Activated T-helper 2 cell treated with anti-CD3 and anti-CD28 coated beads, Interferon-gamma antibody, Interleukin-2, Interleukin-4, amounts not matched to agents 10 μg/mL and 5 μg/mL and 100 μg/mL, durations not matched to agents 14 hours and 24 hours and 36 hours (primary cell): Measurements from ENCODE around the gene ZSWIM5. TPM values are rescaled to one million over a fixed set of nuclear protein-coding genes. Genes with fewer than 3 reads are reported as not detected.
A peak's percentile ranks its signal among the peaks of the same experiment; 100 is the strongest.

Experiments used
- DNase-seq: peaks from one replicate; pipeline ENCODE4 v3.0.0; 2021; ENCODE audit warnings: low spot score
- H3K27ac Mint-ChIP-seq: one replicate; pipeline ENCODE4 v1.8.0; 2021; ENCODE audit warnings: mixed read lengths
- H3K27me3 Mint-ChIP-seq: one replicate; pipeline ENCODE4 v1.8.0; 2021; ENCODE audit warnings: low read depth, mixed read lengths
- H3K36me3 Mint-ChIP-seq: one replicate; pipeline ENCODE4 v1.8.0; 2021; ENCODE audit warnings: low read depth, mixed read lengths
- H3K4me1 Mint-ChIP-seq: one replicate; pipeline ENCODE4 v1.8.0; 2021; ENCODE audit warnings: low read depth, mixed read lengths
- H3K4me3 Mint-ChIP-seq: one replicate; pipeline ENCODE4 v1.8.0; 2021; ENCODE audit warnings: low read depth, mild to moderate bottlenecking, moderate library complexity, mixed read lengths
- H3K9me3 Mint-ChIP-seq: one replicate; pipeline ENCODE4 v1.8.0; 2021; ENCODE audit warnings: mixed read lengths
- intact Hi-C: fragments of 100-400 bp; cut with micrococcal nuclease; formaldehyde crosslinking; loops from one replicate; pipeline ENCODE4 v1.15.1; 2023
- total RNA-seq: library from RNA; stranded (reverse); gene quantifications from 2 replicates; pipeline ENCODE4 v1.2.3, GENCODE V29; 2022

ZSWIM5 gene
- total RNA-seq, 1 donor from 2014 or later = 0.14 TPM

GRCh38 chr1:45016090-45016697, 190.2 kb downstream of the ZSWIM5 start:
- Mint-ChIP-seq H3K4me1 (peaks cover 25% of the 10 kb centered on the region), H3K9me3 (no peaks in the 10 kb centered on the region), H3K4me3 (no peak overlapping the region), H3K27me3 (no peaks in the 10 kb centered on the region), H3K36me3 (peaks cover 6% of the 10 kb centered on the region), H3K27ac (no peak overlapping the region)
- intact Hi-C loops = loop anchor here (10.0 kb wide), 3 partner anchors 189 to 789 kb away; partner anchors contain the start of genes MAST2, NASP and ZSWIM5
- DNase-seq = no peak

GRCh38 chr1:45015683-45016082, 190.7 kb downstream of the ZSWIM5 start:
- Mint-ChIP-seq H3K36me3 (peaks cover 6% of the 10 kb centered on the region), H3K27me3 (no peaks in the 10 kb centered on the region), H3K9me3 (no peaks in the 10 kb centered on the region), H3K4me3 (no peak overlapping the region), H3K27ac (no peak overlapping the region), H3K4me1 (peaks cover 25% of the 10 kb centered on the region)
- no peak for DNase-seq
- intact Hi-C loops = loop anchor here (10.0 kb wide), 3 partner anchors 189 to 789 kb away; partner anchors contain the start of genes MAST2, NASP and ZSWIM5

GRCh38 chr1:45014321-45015028, 191.9 kb downstream of the ZSWIM5 start:
- H3K27me3 Mint-ChIP-seq = no peaks in the 10 kb centered on the region
- H3K4me1 Mint-ChIP-seq = peaks cover 32% of the 10 kb centered on the region
- no peak overlapping the region for H3K27ac Mint-ChIP-seq
- intact Hi-C loops = loop anchor here (5.0 to 10.0 kb wide), 6 partner anchors 190 to 790 kb away; partner anchors contain the start of genes BEST4, MAST2, NASP and PLK3
- H3K4me3 Mint-ChIP-seq = peak overlapping the region; percentile 57
- DNase-seq = peak; percentile 68
- peaks cover 6% of the 10 kb centered on the region for H3K36me3 Mint-ChIP-seq
- no peaks in the 10 kb centered on the region for H3K9me3 Mint-ChIP-seq

GRCh38 chr1:45013551-45014209, 192.7 kb downstream of the ZSWIM5 start:
- intact Hi-C loops = loop anchor here (2.0 to 10.0 kb wide), 7 partner anchors 191 to 791 kb away; partner anchors contain the start of genes BEST4, MAST2, NASP and PLK3
- H3K9me3 Mint-ChIP-seq = no peaks in the 10 kb centered on the region

GRCh38 chr1:45012639-45013278, 193.6 kb downstream of the ZSWIM5 start:
- Mint-ChIP-seq H3K4me3 (peak overlapping the region; percentile 78), H3K36me3 (peaks cover 21% of the 10 kb centered on the region), H3K9me3 (no peaks in the 10 kb centered on the region), H3K27ac (peak overlapping the region; percentile 92), H3K27me3 (no peaks in the 10 kb centered on the region), H3K4me1 (peaks cover 34% of the 10 kb centered on the region)
- intact Hi-C loops = loop anchor here (1.0 to 10.0 kb wide), 10 partner anchors 26 to 792 kb away; partner anchors contain the start of genes BEST4, EIF2B3, MAST2 and MUTYH
- DNase-seq = no peak

More at GRCh38 chr1:45013551-45014209, 192.7 kb downstream of the ZSWIM5 start:
- DNase-seq = no peak
- Mint-ChIP-seq H3K4me1 (peaks cover 34% of the 10 kb centered on the region), H3K36me3 (peaks cover 13% of the 10 kb centered on the region), H3K27ac (peak overlapping the region; percentile 5), H3K27me3 (no peaks in the 10 kb centered on the region), H3K4me3 (peak overlapping the region; percentile 78)

- H3K36me3 Mint-ChIP-seq = peaks cover 25% of the 10 kb centered on the region
- H3K27me3 Mint-ChIP-seq = no peaks in the 10 kb centered on the region
- peak within 1 kb of the TSS; percentile 78 for H3K4me3 Mint-ChIP-seq
- H3K4me1 Mint-ChIP-seq = peaks cover 34% of the 10 kb centered on the region
- H3K9me3 Mint-ChIP-seq = no peaks in the 10 kb centered on the region
- DNase-seq = peak; percentile 89
- H3K27ac Mint-ChIP-seq = peak within 1 kb of the TSS; percentile 92
- intact Hi-C loops = loop anchor here (1.0 to 10.0 kb wide), 13 partner anchors 26 to 793 kb away; partner anchors contain the start of genes BEST4, EIF2B3, GPBP1L1 and MAST2
These were observed 194.4 kb downstream of the ZSWIM5 start, which contains the start of gene UROD for GRCh38 chr1:45011837-45012638. Gene UROD (plus strand): TSS chr1:45012254. CDS start chr1:45012266, 12 bp downstream.

- H3K4me1 Mint-ChIP-seq = peaks cover 34% of the 10 kb centered on the region
- no peaks in the 10 kb centered on the region for H3K27me3 Mint-ChIP-seq
- peaks cover 32% of the 10 kb centered on the region for H3K36me3 Mint-ChIP-seq
- intact Hi-C loops = loop anchor here (1.0 to 10.0 kb wide), 9 partner anchors 174 to 794 kb away; partner anchors contain the start of genes BEST4, GPBP1L1, MAST2 and NASP
- no peaks in the 10 kb centered on the region for H3K9me3 Mint-ChIP-seq
- peak; percentile 71 for DNase-seq
- peak within 1 kb of the TSS; percentile 78 for H3K4me3 Mint-ChIP-seq
- H3K27ac Mint-ChIP-seq = peak within 1 kb of the TSS; percentile 92
These were observed 195.3 kb downstream of the ZSWIM5 start, which contains the start of gene HECTD3 for GRCh38 chr1:45010855-45011811. Gene HECTD3 (minus strand): TSS chr1:45011324. CDS start chr1:45011257, 67 bp downstream.

GRCh38 chr1:45009956-45010854, 196.2 kb downstream of the ZSWIM5 start:
- H3K27ac Mint-ChIP-seq = peak overlapping the region; percentile 54
- H3K9me3 Mint-ChIP-seq = no peaks in the 10 kb centered on the region
- DNase-seq = no peak
- peaks cover 34% of the 10 kb centered on the region for H3K4me1 Mint-ChIP-seq
- intact Hi-C loops = loop anchor here (2.0 to 10.0 kb wide), 8 partner anchors 173 to 795 kb away; partner anchors contain the start of genes BEST4, GPBP1L1, MAST2 and NASP
- peak overlapping the region; percentile 78 for H3K4me3 Mint-ChIP-seq
- no peaks in the 10 kb centered on the region for H3K27me3 Mint-ChIP-seq
- peaks cover 34% of the 10 kb centered on the region for H3K36me3 Mint-ChIP-seq

- Mint-ChIP-seq H3K4me1 (peaks cover 29% of the 10 kb centered on the region), H3K27me3 (no peaks in the 10 kb centered on the region), H3K4me3 (peak overlapping the region; percentile 78), H3K27ac (no peak overlapping the region), H3K9me3 (no peaks in the 10 kb centered on the region), H3K36me3 (peaks cover 39% of the 10 kb centered on the region)
- DNase-seq = no peak
- intact Hi-C loops = no loop called here
These were observed 197.0 kb downstream of the ZSWIM5 start for GRCh38 chr1:45009296-45009865.

- Mint-ChIP-seq H3K27me3 (no peaks in the 10 kb centered on the region), H3K27ac (no peak overlapping the region), H3K36me3 (peaks cover 41% of the 10 kb centered on the region), H3K4me3 (no peak overlapping the region), H3K4me1 (peaks cover 20% of the 10 kb centered on the region), H3K9me3 (no peaks in the 10 kb centered on the region)
- intact Hi-C loops = no loop called here
- no peak for DNase-seq
These were observed 197.9 kb downstream of the ZSWIM5 start for GRCh38 chr1:45008516-45008915.
